Hematopoietic multipotent progenitor cell treated with erythropoietin and hydrocortisone succinate and interleukin-3 and kit ligand, for 6 days (in vitro differentiated cells): ENCODE results near the gene F13A1.
"Not testable (repeated sequence)": the region's sequence is repeated elsewhere in the genome, so short reads cannot be mapped to it uniquely, and the experiment has no call there.

Experiments used
- DNase-seq: peaks from one replicate; pipeline ENCODE4 v3.0.0-alpha.2; 2015

The F13A1 gene

GRCh38 chr6:6317825-6318733 lies 2.4 kb downstream of the F13A1 start:
- no peak for DNase-seq

- DNase-seq: no peak
Observed at GRCh38 chr6:6317386-6317785, 3.1 kb downstream of the F13A1 start.

GRCh38 chr6:6315660-6316059 lies 4.8 kb downstream of the F13A1 start:
- peak; percentile 69 for DNase-seq

GRCh38 chr6:6314596-6314995 lies 5.9 kb downstream of the F13A1 start:
- DNase-seq: no peak

GRCh38 chr6:6312901-6313441 lies 7.5 kb downstream of the F13A1 start:
- peak; percentile 17 for DNase-seq

GRCh38 chr6:6305575-6305974 lies 14.9 kb downstream of the F13A1 start:
- no peak for DNase-seq

GRCh38 chr6:6300383-6300782 lies 20.1 kb downstream of the F13A1 start:
- DNase-seq: not testable (repeated sequence)

GRCh38 chr6:6293317-6293716 lies 27.1 kb downstream of the F13A1 start:
- DNase-seq: no peak

- DNase-seq: no peak
Observed at GRCh38 chr6:6287415-6287814, 33.0 kb downstream of the F13A1 start.

- no peak for DNase-seq
Observed at GRCh38 chr6:6285679-6286078, 34.8 kb downstream of the F13A1 start.

- DNase-seq: peak; percentile 5
Observed at GRCh38 chr6:6284221-6284966, 36.1 kb downstream of the F13A1 start.

GRCh38 chr6:6283746-6284145 lies 36.7 kb downstream of the F13A1 start:
- no peak for DNase-seq

GRCh38 chr6:6282716-6283115 lies 37.7 kb downstream of the F13A1 start:
- no peak for DNase-seq

- peak; percentile 19 for DNase-seq
Observed at GRCh38 chr6:6277413-6277812, 43.0 kb downstream of the F13A1 start.

GRCh38 chr6:6270948-6271535 lies 49.4 kb downstream of the F13A1 start:
- no peak for DNase-seq

- DNase-seq: no peak
Observed at GRCh38 chr6:6260196-6260722, 60.2 kb downstream of the F13A1 start.

GRCh38 chr6:6256886-6257285 lies 63.6 kb downstream of the F13A1 start:
- DNase-seq: no peak

GRCh38 chr6:6256259-6256658 lies 64.2 kb downstream of the F13A1 start:
- DNase-seq: no peak

GRCh38 chr6:6251555-6252280 lies 68.7 kb downstream of the F13A1 start:
- DNase-seq: no peak

GRCh38 chr6:6248651-6249050 lies 71.8 kb downstream of the F13A1 start:
- no peak for DNase-seq

- peak; percentile 7 for DNase-seq
Observed at GRCh38 chr6:6246544-6246943, 73.9 kb downstream of the F13A1 start.

GRCh38 chr6:6244624-6245023 lies 75.8 kb downstream of the F13A1 start:
- DNase-seq: no peak
